Motor neuron (in vitro differentiated cells): ENCODE data around the gene TAF4B. TPM values are rescaled to one million over a fixed set of nuclear protein-coding genes. Genes with fewer than 3 reads are reported as not detected.
"Not testable (repeated sequence)": the region's sequence is repeated elsewhere in the genome, so short reads cannot be mapped to it uniquely, and the experiment has no call there.

Experiments used
- ATAC-seq, 8 experiments: fragments of 200-7000 bp; cut with Tn5 transposase; replicated peaks in 6 of 8; 2 replicates each; pipeline ENCODE4 v1.8.0; 2021; ENCODE audit warnings: mild to moderate bottlenecking in 8 of 8, moderate library complexity in 8 of 8
- H3K27ac ChIP-seq, 2 donors: fragments of 250-450 bp; sonication (Bioruptor Pico); 2 replicates each; pipeline ENCODE4 v1.9.0; 2021; ENCODE audit warnings: antibody characterized with exemption in 2 of 2, mild to moderate bottlenecking in 2 of 2, moderate library complexity in 1 of 2
- H3K4me1 ChIP-seq, 2 donors: fragments of 250-450 bp; sonication (Bioruptor Pico); replicated peaks in 1 of 2; 2 replicates each; pipeline ENCODE4 v1.6.1; 2021; ENCODE audit warnings: antibody characterized with exemption in 2 of 2, mild to moderate bottlenecking in 2 of 2, moderate library complexity in 1 of 2
- H3K4me3 ChIP-seq, 5 donors: fragments of 250-450 bp; sonication (Bioruptor Pico); 2 replicates each; pipeline ENCODE4 v1.9.0; 2021; ENCODE audit warnings: antibody characterized with exemption in 5 of 5, mild to moderate bottlenecking in 5 of 5, moderate library complexity in 4 of 5
- WGBS, 10 experiments: fragments of 450-650 bp; shearing (Covaris generic); methylation state at CpG; one replicate each; pipeline ENCODE4 v1.0.0; 2022; 5-methylcytosine and 5-hydroxymethylcytosine counted together
- in situ Hi-C, 9 experiments: fragments of 400-800 bp; cut with MboI; loops; one replicate each; pipeline ENCODE4 v1.15.0; 2021; ENCODE audit warnings: low sequenced_read_pairs in 9 of 9, low pct_unique_long_range_greater_than_20kb in 2 of 9; ENCODE audit not compliant: unreplicated experiment in 9 of 9
- total RNA-seq, 8 experiments: library from RNA; unstranded; fragments of 300-600 nt; gene quantifications; 2 replicates each; pipeline versions ENCODE4 v1.2.3 to v1.2.4, GENCODE V29; 2022

TAF4B gene
- total RNA-seq, 8 experiments from 2014 or later, result 2.0 to 12.3 (median 3.3) TPM

DNA sequence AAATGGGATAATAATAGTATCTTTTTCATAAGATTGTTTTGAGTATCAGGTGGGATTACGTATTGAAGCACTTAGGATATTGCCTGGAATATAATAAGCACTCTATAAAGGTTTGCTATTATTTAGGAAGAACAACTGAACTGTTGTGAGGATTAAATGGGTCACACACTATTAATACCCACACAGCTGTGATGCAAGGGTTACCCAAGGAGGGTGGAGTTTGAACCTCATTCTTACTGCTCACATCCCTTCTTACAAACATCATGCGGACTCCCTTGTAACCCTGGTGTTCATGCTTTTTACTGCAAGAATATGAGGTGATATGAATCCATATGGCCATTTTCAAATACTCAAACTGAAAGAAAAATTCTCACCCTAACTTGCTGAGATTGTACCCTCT, 208.6 kb downstream of the TAF4B start:
- Histone ChIP-seq H3K4me1 (peaks cover 18 to 23% of the 10 kb centered on the region in 2 donors), H3K27ac (no peak overlapping the region), H3K4me3 (no peak overlapping the region)
- in situ Hi-C loops, result no loop called here
- 55 to 93% (median 80%) methylated on average over 1 to 2 of the region's 2 CpGs; no CpG with 5 or more reads in 1 of the 10 experiments for WGBS, 10 experiments
- ATAC-seq, result no peak

GRCh38 chr18:26435415-26436095, 209.3 kb downstream of the TAF4B start:
- no peak for ATAC-seq
- peaks cover 12 to 21% of the 10 kb centered on the region in 2 donors for H3K4me1 ChIP-seq
- H3K27ac ChIP-seq, result no peak overlapping the region
- in situ Hi-C loops, result no loop called here
- no peak overlapping the region for H3K4me3 ChIP-seq
- 30 to 100% (median 81%) methylated on average over 1 to 7 of the region's 8 CpGs for WGBS, 10 experiments

DNA sequence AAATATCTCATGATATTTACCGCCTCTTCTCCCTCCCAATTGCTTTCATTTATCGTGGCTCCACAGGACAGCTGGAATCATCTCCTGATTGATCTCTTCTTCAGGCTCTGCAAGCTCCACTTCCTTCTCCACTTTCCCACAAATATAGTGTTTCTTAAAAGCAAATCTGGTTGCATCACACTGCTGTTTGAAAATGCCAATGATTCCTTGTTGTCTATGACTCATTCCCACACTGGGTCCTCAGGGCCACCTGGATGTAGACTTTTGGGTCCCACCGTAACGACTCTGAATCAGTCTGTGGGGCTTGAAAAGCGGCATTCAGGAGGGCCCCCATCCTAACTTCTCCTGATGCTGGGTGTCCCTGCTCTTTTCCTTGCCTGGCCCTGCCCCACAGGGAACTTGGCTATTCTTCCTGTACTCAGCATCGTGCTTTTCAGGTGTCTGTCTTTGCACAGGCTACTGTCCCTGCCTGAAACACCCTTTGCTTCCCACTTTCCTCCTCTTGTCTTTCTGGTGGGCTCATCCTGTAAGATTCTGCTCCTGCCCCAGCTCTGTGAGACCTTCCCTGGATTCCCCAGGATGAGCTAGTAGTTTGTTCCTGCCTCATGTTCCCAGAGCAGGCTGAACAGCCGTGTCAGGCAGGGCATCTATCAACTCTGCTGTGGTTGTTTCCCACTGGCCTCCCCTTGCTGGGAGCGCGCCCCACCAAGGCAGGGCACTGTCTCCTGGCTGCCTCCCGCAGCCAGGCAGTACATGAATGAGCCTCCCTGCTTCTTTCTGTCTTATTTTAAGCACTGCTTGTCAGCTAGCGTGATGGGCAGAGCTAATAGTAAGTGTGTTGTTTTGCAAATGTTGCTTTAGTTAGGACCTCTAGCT, 210.2 kb downstream of the TAF4B start:
- in situ Hi-C loops, result no loop called here
- H3K4me3 ChIP-seq, result no peak overlapping the region
- ATAC-seq, result peak in 7 of 8 experiments; percentile 60 to 86 (median 82)
- peak overlapping the region in 1 of 2 donors; percentile 55 for H3K27ac ChIP-seq
- peaks cover 18 to 27% of the 10 kb centered on the region in 2 donors for H3K4me1 ChIP-seq
- WGBS, 10 experiments, result 20 to 100% (median 64%) methylated on average over 1 to 10 of the region's 11 CpGs

DNA sequence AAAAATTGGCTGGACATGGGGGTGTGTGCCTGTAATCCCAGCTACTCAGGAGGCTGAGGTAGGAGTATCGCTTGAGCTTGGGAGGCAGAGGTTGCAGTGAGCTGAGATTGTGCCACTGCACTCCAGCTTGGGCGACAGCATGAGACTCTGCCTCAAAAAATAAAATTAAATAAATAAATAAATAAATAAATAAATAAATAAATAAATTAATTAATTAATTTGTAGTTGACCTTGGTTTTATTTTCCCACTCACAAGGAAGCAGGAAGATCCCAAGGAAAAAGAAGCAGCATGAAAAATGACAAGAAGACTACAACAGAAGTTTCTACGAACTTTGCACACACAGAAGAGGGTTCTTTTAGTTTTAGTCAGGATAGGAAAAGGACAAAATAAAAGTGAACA, 211.4 kb downstream of the TAF4B start:
- WGBS, 10 experiments, result 71 to 100% (median 89%) methylated on average over 1 to 3 of the region's 3 CpGs; no CpG with 5 or more reads in 2 of the 10 experiments
- in situ Hi-C loops, H3K27ac ChIP-seq, H3K4me3 ChIP-seq, ATAC-seq: not testable (repeated sequence)
- peaks cover 26 to 28% of the 10 kb centered on the region in 2 donors for H3K4me1 ChIP-seq

DNA sequence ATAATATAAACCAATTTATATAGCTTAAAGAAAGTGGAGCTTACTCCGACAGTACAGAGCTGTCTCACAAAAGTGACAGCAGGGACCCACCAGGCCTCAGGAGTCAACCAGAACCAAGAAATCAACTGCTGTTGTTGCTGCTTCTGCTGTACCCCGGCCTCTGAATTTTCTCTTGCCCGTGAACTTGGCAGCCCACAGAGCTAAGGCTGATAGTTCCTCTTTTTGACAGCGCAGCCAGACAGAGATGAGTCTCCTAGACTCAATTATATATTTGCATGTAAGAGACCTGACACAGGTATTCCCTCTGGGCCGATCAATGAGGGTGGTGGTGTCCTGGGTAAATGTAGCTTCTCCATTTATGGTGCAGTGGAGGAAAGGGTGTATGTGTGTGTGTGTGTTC, 212.7 kb downstream of the TAF4B start:
- in situ Hi-C loops, result no loop called here
- no peak for ATAC-seq
- H3K4me3 ChIP-seq, result no peak overlapping the region
- WGBS, 10 experiments, result 94 to 100% (median 100%) methylated on average over 2 to 5 of the region's 5 CpGs; no CpG with 5 or more reads in 4 of the 10 experiments
- H3K27ac ChIP-seq, result no peak overlapping the region
- H3K4me1 ChIP-seq, result peaks cover 26 to 28% of the 10 kb centered on the region in 2 donors

DNA sequence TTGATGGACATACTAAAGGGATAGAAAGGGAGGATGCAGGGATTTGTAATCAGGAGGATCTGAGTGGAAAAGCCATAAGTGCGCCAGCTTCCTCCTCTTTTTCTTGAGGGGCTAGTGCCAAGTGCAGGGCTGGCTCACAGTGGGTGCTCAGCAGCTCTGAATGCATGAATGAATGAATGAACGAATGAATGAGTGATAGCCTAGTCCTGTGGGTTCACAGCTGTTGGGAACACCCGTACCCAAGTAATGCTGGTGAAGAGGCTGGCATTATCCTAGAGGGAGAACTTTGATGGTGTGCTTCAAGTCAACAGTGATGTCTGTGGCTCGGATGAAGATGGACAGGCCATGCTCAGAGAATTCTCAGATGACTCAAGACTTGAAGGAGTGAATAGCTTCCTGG, 213.3 kb downstream of the TAF4B start:
- 61 to 88% (median 67%) methylated on average over 2 to 4 of the region's 4 CpGs; no CpG with 5 or more reads in 3 of the 10 experiments for WGBS, 10 experiments

DNA sequence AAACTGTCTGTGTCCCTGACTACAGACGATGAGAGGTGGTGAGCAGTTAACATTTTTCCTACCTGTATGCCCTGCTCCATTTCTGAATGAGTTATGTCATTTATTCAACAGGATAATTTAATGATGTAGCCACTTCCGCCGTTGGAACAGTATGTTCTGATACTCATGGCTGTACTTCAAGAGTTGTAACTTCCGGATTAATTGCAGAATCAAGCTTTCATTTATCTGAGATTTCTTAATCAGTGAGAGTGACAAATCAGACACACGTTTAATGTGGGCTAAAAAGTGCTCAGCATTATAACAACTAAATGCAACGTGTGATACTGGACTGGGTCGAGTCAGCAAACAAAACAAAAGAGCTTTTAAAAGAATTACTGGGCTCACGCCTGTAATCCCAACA, 214.4 kb downstream of the TAF4B start:
- peaks cover 25 to 26% of the 10 kb centered on the region in 2 donors for H3K4me1 ChIP-seq
- no peak overlapping the region for H3K4me3 ChIP-seq
- 50 to 84% (median 68%) methylated on average over 1 to 7 of the region's 8 CpGs; no CpG with 5 or more reads in 2 of the 10 experiments for WGBS, 10 experiments
- no peak overlapping the region for H3K27ac ChIP-seq
- in situ Hi-C loops, result no loop called here
- ATAC-seq, result no peak

More for the DNA sequence above, 213.3 kb downstream of the TAF4B start:
- peaks cover 26 to 28% of the 10 kb centered on the region in 2 donors for H3K4me1 ChIP-seq
- no peak for ATAC-seq
- in situ Hi-C loops, result no loop called here
- H3K27ac ChIP-seq, result no peak overlapping the region
- no peak overlapping the region for H3K4me3 ChIP-seq

Other genes with a start within 250 kb of the TAF4B start
- 100 to 1,000 TPM in 1 of 8 experiments, 10 to 100 TPM in 7; 31.7 to 102 (median 80.6) TPM for gene SS18, start 135.8 kb upstream of the TAF4B start, total RNA-seq
- not detected for gene PSMA8, start 92.6 kb upstream of the TAF4B start, total RNA-seq